Pulmonary artery endothelial cell (primary cell): ENCODE results near the gene TSPEAR. TPM values are rescaled to one million over a fixed set of nuclear protein-coding genes. Genes with fewer than 3 reads are reported as not detected.

Experiments used
- DNase-seq: peaks from one replicate; pipeline ENCODE4 v3.0.0-alpha.2; 2011; ENCODE audit warnings: low read depth, low spot score
- total RNA-seq: library from RNA; depleted of rRNA; stranded (reverse); fragments of >200 nt; gene quantifications from 2 replicates; pipeline ENCODE4 v1.2.3, GENCODE V29; 2014

Gene TSPEAR
- total RNA-seq, 1 donor from 2014 or later, result not detected

DNA sequence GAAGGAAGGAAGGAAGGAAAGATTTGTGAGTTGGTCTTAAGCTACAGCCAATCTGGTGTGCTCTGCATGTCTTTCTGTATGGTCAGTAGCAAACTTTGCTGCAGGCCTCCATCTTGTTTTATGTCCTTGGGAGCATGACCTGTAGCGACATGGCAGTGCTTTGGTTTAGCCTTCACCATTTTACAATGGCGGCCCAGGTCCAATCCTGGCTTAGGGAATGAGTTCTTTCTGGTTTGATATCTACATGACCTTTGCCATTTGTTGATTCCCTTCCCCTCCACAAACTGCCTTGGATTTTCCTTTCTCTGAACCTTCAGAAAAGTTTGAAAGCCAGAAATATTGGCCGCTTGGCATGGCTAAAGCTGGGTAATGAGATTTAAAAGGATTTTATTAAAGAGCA is 30.5 kb upstream of the TSPEAR start:
- no peak for DNase-seq

DNA sequence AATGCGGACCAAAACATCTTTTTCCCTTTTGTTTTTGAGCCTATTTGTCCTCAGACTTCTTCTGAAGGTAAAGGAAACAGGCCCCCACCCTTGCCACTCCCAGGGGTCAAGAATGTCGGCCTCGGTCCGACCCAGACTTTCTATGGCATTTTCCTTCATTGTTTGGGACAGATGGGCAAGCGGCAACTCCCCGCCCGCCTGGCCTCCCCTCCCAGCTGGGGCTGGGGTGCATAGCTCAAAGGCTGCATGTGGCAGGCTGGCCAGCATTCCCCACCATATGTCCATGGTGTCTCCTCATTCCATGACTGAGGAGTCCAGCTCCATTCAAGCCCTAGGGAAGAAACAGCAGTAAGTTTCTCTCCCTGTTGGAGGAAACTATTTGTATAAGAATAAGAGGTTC is 29.4 kb upstream of the TSPEAR start:
- DNase-seq, result no peak

DNA sequence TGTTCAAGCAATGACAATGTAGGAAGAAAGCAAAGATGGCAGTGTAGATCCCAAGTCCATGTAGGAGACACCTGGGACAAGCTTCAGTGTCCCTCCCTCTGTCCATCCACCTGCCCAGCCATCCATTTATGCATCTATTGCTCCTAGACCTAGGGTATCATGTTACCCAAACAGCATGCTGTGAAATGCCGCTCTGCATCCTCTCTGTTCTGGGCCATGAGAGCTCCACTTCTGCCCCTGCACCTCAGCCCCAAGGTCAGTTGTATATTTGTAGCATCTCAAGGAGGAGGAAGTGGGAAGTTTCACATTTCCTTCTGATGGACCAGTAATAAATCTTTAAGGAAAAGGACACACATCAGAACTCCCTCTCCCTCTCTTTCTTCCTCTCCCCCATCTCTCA is 27.9 kb upstream of the TSPEAR start:
- no peak for DNase-seq

DNA sequence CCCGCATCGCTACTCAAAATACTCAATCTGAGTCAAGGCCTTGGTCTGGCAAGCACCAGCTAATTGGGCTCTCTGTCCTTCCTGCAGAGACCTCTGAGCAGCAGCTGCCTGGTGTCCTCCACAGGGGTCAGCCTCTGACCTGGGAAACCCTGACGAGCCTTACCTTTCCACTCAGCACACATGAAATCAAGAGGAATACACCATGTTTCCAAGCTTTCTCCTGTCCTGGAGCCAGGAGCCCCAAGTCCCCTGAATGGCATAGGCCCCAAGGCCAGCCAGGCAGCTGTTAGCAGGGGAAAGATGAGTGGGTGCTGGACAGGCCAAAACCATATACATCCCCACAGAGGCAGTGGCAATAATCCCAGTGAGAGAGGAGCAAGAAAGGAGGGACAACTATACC is 27.2 kb upstream of the TSPEAR start:
- no peak for DNase-seq

DNA sequence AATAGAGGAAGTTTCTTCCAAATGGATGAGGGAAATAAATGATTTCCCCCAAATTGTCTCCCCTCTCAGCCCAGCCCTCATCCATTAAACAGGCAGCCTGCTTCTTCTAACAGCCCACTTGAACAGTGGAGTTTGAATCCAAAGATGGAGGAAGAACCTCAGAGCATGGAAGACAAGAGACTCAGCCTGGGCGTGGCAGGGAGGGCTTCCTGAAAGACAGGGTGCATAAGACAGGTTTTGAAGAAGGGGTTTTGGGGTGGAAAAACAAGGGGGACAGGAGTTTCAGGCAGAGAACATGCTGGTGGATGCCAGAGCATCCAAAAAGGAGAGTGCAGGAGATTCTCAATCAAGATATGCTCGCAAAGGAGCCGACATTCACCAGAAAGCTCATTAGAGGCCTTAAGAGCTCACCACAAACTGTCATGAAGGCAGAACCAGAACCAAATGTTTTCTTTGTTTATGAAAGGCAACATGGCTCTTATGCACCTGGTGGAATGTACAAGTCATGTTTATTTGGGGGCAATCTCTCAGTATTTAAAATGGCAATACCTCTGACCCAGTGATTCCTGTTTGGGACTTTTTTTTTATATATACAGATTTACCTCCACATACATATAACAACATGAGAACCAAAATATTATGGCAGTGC is 26.5 kb upstream of the TSPEAR start:
- no peak for DNase-seq

DNA sequence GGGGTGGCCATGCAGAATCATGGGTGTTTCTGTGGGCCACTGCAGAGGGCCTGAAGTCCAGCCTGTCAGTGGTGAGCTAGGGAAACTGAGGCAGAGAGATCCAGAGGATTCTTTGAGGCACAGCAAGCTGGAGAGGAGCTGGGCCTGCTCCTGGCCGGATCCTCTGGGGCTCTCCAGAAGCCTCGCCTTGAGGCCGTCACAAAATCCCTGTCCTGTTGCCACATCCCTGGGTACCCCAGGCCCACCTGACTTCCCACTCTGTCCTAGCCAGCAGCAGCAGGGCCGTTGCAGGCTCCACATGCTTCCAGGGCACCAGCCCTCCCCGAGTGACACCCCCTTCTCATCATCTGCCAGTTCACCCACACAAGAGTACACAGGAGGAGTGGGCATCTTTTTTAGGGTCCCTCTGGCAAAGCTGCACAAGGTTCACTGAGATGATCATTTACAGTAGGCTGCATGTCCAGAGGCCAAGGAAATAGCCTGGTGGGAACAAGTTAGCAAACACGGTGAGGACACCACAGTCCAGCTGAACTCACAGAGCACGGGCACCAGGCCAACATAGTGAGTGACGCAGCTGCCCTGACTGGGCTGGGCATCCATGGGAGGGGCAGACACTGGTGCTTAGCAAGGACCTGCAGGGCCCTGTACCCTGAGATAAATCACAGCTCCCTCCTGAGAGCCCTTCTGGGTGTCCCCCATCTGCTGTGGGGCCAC is 25.1 kb upstream of the TSPEAR start:
- DNase-seq, result no peak

DNA sequence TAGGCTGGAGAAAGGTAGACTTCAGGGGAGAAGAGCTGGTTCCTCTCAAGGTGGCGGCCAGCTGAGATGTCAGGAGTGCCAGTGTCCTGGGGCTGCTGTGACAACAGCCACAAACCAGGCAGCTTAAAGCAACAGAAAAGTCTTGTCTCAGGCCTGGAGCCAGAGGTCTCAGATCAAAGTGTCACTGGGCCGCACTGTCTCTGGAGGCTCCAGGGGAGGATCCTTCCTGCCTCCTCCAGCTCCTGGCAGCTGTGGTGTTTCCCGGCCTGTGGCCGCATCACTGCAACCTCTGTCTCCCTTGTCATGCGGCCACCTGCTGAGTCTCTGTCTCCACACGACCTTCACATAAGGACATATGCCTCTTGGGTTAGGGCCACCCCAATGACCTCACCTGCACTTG is 24.4 kb upstream of the TSPEAR start:
- no peak for DNase-seq

DNA sequence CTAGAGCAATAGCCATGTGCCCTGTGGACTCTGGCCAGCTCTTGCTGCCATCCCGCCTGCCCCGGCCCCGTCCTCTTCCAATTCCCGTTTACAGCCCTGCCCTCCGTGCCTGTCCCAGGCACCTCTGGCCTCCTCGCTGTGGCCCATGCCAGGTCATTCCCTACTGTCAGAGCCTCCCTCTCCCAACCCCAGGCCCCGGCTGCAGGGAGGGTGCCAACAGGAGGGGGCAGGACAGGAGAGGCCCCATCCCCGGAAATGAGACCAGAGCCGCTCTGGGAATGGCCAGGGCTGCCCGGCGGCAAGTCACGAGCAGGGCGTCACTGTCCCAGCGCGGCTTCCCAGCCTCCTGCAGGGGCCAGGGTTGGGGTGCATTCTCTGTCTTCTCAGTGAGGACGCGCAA is 23.5 kb upstream of the TSPEAR start:
- no peak for DNase-seq

DNA sequence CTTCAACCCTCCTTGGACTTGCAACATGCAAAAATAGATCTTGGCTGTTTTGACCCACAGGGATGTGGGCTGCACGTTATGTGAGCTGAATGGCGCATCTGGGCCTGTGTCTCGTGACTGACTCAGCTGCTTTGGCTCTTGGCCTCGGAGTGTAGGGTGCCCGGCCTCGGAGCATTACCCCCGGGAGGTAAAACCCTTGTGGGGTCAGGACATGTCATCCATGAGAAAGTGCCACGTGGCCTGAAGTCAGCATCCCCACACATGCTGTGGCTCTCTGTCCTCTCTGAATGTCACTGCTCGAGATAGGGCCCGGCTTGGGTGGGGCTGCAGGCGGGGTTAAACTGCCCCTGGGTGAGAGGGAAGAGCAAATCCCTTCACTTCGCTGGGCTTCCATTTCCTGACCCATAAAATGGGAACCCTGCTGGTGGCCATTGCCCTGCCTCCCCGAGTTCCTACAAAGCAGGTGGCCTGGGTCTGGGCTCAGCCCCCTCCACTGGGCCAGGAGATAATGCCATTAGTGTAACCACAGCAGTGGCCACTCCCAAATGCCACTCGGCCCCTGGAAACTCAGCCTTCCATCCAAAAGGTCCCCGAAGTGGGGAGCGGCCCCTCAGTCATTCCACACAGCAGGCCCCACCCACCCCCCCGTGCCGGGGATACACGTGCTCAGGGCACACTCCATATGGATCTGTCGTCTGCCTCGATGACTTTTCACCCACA is 22.8 kb upstream of the TSPEAR start:
- no peak for DNase-seq

DNA sequence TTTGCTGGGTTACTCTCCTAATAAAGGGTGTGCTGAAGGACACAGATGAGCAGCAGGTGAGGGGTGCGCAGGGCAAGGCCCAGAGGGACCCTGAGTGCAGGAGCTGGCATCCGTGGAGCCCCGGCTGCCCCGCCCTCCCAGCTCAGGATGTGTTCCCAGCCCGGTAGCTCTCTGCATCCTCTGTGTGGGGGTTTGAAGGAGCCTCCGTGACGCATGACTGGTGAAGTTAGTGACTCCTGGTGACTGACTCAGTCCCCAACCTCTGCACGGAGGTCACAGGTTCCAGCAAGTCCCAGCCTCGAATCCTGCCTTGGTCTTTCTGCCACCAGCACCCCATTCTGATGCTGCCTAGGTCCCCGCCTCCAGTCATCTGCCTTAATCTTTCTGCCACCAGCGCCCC is 21.6 kb upstream of the TSPEAR start:
- DNase-seq, result no peak

DNA sequence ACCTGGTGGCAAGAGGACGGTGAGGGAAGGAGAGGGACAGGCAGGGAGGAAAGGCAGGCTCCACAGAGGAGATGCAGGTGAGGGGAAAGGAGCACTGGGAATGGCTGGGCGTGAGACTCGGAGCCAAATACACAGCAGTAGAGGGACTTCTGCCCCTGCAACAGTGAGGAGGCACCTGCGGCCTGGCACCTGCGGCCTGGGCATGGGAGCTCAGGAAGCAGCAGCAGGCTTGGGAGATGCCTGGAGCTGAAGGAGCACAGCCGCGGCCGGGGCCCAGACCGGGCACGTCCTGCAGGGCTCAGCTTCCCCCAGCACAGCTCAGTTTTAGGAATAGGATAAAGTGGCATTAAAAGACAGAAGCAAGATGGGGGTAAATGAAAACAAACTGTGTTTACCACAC is 20.9 kb upstream of the TSPEAR start:
- DNase-seq, result no peak

DNA sequence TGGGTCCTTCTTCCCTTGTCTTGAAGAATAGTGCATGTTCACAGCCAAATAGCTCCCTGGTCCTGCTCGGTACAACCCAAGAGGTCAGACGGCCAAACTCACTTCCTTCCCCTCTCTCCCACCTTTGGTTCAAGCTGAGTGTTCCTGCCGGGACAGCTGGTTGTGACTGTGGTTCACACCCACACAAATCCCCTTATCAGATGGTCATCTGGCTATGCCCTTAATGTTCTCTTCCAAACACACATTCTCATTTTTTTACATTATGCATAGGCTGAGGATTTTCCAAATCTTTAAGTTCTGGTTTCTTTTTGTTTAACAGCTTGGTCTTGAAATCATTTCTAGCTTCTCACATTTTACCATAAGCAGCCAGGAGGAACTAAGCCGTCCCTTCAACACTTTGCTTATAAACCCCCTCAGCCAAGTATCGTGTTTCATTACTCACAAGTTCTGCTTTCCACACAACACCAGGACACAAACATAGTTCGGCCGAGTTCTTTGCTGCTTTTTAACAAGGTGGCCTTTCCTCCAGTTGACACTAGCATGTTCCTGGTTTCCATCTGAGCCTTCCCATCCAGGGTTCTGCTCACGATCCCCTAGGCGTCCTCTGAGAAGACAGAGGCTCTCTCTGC is 19.7 kb upstream of the TSPEAR start:
- DNase-seq, result no peak

DNA sequence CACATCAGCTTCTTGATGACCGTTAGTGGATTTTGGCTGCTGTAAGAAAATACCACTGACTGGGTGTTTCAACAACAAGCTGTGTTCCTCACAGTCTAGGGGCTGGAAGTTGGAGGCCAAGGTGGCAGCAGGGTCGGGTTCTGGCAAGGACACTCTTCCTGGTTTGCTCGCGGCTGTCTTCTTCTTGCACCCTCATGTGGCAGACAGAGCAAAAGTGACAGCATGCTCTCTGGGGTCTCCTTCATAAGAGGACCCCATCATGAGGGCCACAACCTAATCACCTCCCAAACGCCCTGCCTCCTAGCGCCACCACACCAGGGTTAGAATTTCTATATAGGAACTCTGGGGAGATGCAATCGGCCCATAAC is 18.6 kb upstream of the TSPEAR start:
- DNase-seq, result no peak

DNA sequence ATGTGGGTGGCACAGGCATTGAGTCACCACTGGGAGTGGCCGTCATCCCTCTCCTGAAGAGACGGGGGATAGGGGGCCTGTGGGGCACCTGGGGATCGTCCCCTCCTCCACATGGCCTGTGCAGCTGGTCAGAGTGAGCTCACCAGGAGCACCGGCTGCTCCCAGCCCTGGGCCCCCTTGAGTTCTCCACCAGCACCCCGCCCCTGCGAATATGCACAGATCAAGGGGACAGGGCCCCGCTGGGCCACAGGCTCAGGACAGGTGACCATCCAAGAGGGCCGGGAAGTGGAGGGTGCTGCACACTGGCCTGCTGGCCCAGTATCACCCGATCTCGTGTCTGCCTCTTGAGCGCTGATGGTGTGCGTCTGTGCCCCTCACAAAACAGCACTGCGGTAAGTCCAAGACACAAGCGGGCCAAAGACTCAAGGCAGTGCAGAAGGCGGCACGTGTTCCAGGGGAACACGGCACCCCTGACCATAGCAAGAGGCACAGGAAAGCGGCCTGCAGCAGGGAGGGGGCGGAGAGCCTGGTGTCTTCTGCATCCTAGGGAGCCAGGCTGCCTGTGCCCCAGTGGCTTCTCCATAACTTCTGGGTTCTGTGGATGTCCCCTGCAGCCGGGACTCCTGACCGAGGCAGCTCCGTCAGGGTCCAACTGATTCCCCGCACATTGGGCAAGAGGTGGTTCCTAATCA is 18.1 kb upstream of the TSPEAR start:
- DNase-seq, result no peak

DNA sequence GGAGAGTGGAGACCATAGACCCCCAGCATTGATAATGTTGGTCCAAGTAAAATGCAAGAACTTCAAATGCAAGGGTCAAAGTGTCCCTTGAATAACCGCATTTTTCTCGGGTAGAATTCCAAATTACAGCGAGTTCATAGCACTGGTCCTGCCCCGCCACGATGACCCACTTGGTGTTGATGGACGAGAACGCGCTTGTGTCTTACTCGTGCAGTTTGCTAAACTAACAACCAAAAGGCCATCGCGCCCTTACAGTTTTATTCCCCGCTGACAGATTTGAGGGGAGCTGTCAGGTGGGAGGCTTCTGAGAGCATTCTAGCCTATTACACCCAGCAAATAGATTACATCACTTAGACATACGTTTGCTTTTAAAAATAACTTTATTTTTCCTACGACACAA is 17.3 kb upstream of the TSPEAR start:
- DNase-seq, result no peak

DNA sequence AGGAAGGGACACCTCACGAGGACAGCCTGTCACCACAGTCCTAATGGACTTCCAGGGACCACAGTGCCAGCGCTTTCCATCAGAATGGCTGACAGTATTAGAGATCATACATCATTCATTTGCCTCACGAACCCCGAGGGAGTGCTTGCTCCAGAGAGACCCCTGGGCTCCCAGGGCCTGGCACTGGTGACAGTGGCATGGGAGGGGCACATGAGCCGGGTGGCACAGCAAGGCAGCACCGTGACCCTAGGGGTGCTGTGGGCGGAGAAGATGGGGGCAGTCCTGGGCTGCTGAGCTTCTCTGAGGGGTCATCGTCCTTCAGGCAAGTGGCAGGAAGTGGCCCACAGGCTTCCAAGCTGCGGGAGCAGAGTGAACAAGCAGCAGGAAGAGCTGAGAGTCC is 16.4 kb upstream of the TSPEAR start:
- no peak for DNase-seq

DNA sequence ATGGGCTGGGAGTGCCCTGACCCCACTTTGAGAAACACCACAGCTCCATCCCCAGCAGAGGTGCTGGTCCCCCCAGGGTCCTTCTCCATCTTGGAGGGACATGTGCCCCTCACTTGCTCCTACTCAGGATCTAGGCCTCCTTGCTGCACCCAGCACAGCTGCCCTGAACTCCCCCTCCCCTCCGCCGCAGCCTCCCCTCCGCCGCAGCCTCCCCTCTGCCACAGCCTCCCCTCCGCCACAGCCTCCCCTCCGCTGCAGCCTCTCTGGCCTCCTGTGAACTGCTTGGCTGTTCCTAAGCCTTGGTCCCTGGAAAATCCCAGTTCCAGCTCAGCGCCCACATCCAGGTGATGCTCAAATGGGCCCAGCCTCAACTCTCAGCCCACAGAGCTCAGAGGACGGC is 15.9 kb upstream of the TSPEAR start:
- DNase-seq, result no peak

DNA sequence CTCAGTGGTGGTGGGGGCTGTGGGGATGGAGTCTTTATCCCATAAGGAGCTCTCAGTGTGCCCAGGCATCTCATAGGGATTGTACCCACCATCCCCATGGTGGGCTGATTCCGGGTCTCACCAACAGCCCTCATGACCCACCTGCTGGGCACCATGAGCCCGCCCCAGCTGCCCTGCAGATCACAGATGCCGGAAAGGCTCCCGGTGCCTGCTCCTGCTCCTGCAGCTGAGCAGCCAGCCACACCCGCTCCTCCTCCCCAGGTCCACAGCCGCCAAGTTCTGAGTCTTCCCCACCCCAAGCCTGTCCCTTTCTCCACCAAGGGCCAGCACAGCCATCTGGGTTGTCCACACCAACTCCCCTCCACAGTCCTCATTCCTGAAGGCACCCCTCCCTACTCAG is 15.5 kb upstream of the TSPEAR start:
- DNase-seq, result no peak

DNA sequence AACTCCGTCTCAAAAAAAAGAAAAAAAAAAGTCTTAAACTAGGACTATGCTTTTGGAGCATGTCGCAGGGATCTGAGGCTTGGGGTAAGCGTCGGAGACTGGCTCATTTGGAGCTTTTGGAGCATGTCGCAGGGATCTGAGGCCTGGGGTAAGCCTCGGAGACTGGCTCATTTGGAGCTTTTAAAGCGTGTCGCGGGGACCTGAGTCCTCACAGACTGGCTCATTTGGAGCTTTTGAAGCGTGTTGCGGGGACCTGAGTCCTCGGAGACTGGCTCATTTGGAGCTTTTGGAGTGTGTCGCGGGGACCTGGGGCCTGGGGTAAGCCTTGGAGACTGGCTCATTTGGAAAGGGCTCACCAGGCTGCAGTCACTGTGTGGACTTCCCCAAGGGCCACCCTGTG is 13.6 kb upstream of the TSPEAR start:
- DNase-seq, result no peak

DNA sequence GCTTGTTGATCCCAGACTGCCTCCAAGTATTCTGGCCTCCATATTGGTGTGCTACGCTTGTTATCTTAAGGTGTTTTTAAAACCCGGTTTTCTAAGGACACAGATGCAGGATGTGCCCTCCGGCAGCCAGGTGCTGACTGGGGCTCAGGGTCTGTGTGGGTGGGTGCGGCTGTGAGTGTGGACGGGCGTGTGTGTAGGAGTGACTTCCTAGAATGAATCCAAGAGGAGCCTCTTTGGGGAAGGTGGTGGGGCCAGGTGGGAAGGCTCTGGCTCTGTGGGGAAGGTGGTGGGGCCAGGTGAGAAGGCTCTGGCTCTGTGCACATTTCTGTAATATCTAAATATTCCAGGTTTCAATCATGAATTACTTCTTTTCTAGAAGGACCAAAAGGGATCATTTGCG is 12.8 kb upstream of the TSPEAR start:
- no peak for DNase-seq

DNA sequence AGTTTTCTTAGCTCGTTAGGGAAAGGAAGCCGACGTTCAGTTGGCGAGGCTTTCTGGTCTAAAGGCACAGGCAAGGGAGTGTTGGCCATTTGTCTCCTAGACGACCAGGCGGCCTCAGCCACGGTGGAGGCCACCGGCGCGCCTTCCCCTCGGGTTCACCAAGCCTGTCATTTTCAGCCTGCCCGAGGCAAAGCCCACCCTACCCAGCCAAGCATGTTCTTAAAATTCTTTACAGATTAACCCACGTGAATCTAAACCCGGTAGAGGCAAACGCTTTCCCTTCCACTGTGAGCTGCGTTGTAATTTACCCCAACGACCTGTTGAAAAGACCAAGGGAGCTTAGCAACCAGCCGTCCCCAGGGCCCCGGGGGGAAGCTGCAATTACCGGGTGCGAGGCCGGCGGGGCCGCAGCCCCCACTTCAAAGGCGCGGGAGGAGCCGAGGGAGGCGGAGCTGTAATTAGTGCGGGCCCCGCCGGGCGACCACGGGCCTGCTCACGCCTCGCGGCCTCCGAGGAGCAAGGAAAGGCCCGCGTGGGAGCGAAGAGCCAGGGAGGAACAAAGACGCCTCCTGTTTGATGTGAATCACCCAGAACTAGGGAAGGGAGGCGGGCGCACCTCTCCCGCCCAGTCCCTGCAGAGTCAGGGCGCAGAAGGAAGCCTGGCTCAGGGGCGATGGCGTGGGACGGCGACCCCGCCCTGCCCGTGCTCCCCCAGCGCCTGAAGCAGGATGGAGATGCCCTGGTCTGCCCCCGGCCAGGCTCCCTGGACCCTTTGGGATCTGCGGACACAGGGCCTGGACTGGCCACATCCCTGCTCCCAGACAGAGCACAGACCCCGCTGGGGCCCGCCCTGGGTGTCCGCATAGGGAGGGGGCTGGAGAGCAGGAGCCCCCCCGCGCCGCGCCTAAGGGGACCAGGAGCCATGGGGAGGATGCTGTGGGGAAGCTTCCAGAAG is 12.1 kb upstream of the TSPEAR start:
- DNase-seq, result no peak
